Breast epithelium (tissue), 4 donors: Measurements from ENCODE around the gene FSTL3. TPM values are rescaled to one million over a fixed set of nuclear protein-coding genes. Genes with fewer than 3 reads are reported as not detected.
A peak's percentile ranks its signal among the peaks of the same experiment; 100 is the strongest.
"Not testable (repeated sequence)": the region's sequence is repeated elsewhere in the genome, so short reads cannot be mapped to it uniquely, and the experiment has no call there.

ENCODE experiments used
- DNase-seq, 2 donors: peaks; one replicate each; pipeline ENCODE4 v3.0.0-alpha.2; 2019; ENCODE audit warnings: low spot score in 2 of 2
- H3K27ac ChIP-seq, 2 donors: fragments of 200-600 bp; sonication (generic) in 1 of 2; one replicate each; pipeline ENCODE4 v1.5.1; 2016 to 2019; ENCODE audit warnings: mild to moderate bottlenecking in 1 of 2
- H3K27me3 ChIP-seq, 2 donors: fragments of 200-600 bp; sonication (generic) in 1 of 2; one replicate each; pipeline versions ENCODE4 v1.5.1 to v1.6.0; 2017 to 2019; ENCODE audit warnings: control low read depth in 1 of 2, mild to moderate bottlenecking in 1 of 2
- H3K36me3 ChIP-seq: fragments of 200-600 bp; one replicate; pipeline ENCODE4 v1.5.1; 2019
- H3K4me1 ChIP-seq, 2 donors: fragments of 200-600 bp; sonication (generic); one replicate each; pipeline ENCODE4 v1.5.1; 2016 to 2019; ENCODE audit warnings: control low read depth in 1 of 2
- H3K4me3 ChIP-seq, 3 donors: fragments of 200-600 bp; sonication (generic); 1 replicate in 2 of 3; 2 replicates in 1 of 3; pipeline ENCODE4 v1.5.1; 2016 to 2019; ENCODE audit warnings: mild to moderate bottlenecking in 3 of 3, moderate library complexity in 2 of 3
- H3K9me3 ChIP-seq, 2 donors: fragments of 200-600 bp; sonication (generic) in 1 of 2; one replicate each; pipeline ENCODE4 v1.5.1; 2016 to 2019; ENCODE audit warnings: control low read depth in 1 of 2
- POLR2A ChIP-seq: fragments of 450-650 bp; IDR thresholded peaks from one replicate; pipeline ENCODE4 v1.6.1; 2016; ENCODE audit warnings: antibody characterized with exemption, mild to moderate bottlenecking, moderate library complexity
- POLR2AphosphoS5 ChIP-seq, 3 donors: sonication (generic); formaldehyde crosslinking; IDR thresholded peaks; one replicate each; pipeline ENCODE4 v1.6.1; 2017; ENCODE audit warnings: antibody characterized with exemption in 3 of 3
- intact Hi-C: fragments of 100-400 bp; cut with DNase I; formaldehyde crosslinking; loops from one replicate; pipeline ENCODE4 v1.15.1; 2023; ENCODE audit warnings: low total_unique reads
- total RNA-seq, 3 donors: library from RNA; depleted of rRNA; stranded (reverse); fragments of >200 nt; gene quantifications; one replicate each; pipeline ENCODE4 v1.1.0, GENCODE V29; 2016
- TF ChIP-seq, protein P1 (sequence below), 3 donors: fragments of 450-650 bp; IDR thresholded peaks; one replicate each; pipeline ENCODE4 v1.5.1; 2016 to 2017; ENCODE audit warnings: antibody characterized with exemption in 3 of 3, mild to moderate bottlenecking in 3 of 3, moderate library complexity in 3 of 3

Gene FSTL3
- 100 to 1,000 TPM in 2 of 3 donors, 10 to 100 TPM in 1; 37.8 to 198 (median 111) TPM for total RNA-seq

DNA sequence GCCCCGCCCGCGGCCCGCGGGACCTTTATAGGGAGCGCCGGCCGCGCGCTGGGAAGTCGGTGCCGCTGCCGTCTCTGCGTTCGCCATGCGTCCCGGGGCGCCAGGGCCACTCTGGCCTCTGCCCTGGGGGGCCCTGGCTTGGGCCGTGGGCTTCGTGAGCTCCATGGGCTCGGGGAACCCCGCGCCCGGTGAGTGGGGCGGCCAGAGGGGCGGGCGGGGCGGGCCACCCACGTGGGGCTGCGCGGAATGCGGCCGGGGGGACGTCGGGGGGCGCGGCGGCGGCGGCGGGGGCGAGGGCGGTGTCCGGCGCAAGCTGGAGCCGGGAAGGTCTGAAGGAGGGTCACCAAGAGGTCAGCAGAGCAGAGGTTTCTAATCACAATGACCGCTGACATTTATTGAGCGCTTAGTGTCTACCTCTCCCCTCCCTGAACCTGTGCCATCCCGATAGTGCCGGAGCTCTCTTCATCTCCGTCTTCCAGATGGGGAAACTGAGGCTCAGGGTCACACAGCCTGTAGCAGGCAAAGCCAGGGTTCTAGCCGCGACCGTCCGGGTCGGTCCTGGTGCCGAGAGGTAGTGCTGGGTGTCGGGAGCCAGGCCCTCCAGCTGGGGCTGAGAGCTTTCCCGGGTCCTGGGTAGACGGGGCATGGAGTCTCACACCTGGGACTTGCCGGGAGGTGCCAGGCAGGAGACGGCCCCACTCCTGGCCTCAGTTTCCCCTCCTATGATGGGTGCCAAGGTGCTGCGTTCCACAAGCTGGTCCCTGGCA lies at the start of gene FSTL3:
Gene FSTL3 (plus strand): TSS at position 54 of the 767 bp plus-strand sequence. CDS start 32 bp downstream, at position 86.
- Histone ChIP-seq H3K4me3 (peak within 1 kb of the TSS; percentile 56 to 81 (median 63)), H3K9me3 (no peaks in the 10 kb centered on the region), H3K27me3 (no peaks in the 10 kb centered on the region), H3K36me3 (no peaks in the 10 kb centered on the region), H3K27ac (peak within 1 kb of the TSS; percentile 76 to 93), H3K4me1 (peaks cover 9 to 15% of the 10 kb centered on the region in 2 donors)
- TF ChIP-seq POLR2A = no peak
- TF ChIP-seq, protein P1, sequence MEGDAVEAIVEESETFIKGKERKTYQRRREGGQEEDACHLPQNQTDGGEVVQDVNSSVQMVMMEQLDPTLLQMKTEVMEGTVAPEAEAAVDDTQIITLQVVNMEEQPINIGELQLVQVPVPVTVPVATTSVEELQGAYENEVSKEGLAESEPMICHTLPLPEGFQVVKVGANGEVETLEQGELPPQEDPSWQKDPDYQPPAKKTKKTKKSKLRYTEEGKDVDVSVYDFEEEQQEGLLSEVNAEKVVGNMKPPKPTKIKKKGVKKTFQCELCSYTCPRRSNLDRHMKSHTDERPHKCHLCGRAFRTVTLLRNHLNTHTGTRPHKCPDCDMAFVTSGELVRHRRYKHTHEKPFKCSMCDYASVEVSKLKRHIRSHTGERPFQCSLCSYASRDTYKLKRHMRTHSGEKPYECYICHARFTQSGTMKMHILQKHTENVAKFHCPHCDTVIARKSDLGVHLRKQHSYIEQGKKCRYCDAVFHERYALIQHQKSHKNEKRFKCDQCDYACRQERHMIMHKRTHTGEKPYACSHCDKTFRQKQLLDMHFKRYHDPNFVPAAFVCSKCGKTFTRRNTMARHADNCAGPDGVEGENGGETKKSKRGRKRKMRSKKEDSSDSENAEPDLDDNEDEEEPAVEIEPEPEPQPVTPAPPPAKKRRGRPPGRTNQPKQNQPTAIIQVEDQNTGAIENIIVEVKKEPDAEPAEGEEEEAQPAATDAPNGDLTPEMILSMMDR (IDR thresholded peaks at IDR 0.05) = no peak
- peak in 2 of 3 donors; percentile 30 to 51 for TF ChIP-seq POLR2AphosphoS5 (IDR thresholded peaks at IDR 0.05)
- DNase-seq = no peak
- intact Hi-C loops = no loop called here

DNA sequence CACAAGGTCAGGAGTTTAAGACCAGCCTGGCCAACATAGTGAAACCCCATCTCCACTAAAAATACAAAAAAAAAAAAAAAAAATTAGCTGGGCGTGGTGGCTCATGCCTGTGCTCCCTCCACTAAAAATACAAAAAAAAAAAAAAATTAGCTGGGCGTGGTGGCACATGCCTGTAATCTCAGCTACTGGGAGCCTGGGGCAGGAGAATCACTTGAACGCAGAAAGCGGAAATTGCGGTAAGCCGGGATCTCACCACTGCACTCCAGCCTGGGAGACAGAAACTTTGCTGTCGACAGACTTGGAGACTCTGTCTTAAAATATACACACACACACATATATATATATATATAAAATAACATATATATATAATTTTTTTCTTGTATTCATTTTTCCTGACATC lies 49.6 kb upstream of the FSTL3 start:
- H3K4me1 ChIP-seq, intact Hi-C loops, H3K27ac ChIP-seq, H3K4me3 ChIP-seq, DNase-seq, H3K36me3 ChIP-seq, H3K27me3 ChIP-seq, H3K9me3 ChIP-seq: not testable (repeated sequence)

DNA sequence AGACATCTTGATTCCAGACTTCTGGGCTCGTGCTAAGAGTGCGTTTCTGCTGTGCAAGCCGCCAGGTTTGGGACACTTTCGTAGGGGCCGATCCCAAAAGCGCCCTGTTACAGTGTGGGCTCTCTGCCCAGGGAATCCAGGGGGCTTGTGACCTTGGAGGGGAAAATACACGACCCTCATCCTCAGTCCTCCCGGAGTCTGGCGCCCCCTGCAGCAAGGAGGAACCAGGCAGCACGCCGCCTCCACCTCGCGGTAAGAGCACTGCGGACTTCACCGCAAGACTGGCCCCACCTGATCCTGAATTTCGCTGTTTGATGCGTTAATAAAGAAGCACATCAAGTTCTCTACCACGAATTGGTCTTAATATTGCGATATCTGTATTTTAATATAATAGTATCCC lies 48.0 kb upstream of the FSTL3 start:
- Histone ChIP-seq H3K4me1 (peaks cover 0 to 13% of the 10 kb centered on the region in 2 donors), H3K9me3 (no peaks in the 10 kb centered on the region), H3K27ac (no peak overlapping the region), H3K36me3 (no peaks in the 10 kb centered on the region), H3K27me3 (no peaks in the 10 kb centered on the region), H3K4me3 (no peak overlapping the region)
- intact Hi-C loops = no loop called here
- TF ChIP-seq, protein P1 (IDR thresholded peaks at IDR 0.05) = no peak
- no peak for TF ChIP-seq POLR2AphosphoS5 (IDR thresholded peaks at IDR 0.05)
- no peak for TF ChIP-seq POLR2A
- no peak for DNase-seq

DNA sequence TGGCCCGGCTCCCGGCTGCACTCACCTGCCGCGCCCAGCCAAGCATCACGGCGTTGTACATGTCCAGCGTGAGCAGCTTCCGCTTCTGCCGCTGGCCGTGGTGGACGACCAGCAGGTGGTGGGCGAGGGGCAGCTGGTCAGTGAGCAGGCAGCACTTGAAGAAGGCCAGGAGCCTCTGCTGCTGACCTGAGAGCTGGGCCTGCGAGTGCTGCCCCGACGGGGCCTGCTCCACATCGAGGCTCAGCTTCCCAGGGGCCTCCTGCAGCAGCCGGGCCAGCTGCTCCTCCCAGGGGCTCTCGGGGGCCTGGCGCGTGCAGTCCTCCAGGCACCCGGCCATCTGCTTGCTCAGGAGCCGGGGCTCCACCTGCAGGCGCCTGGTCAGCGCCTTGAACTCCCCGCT lies 46.7 kb upstream of the FSTL3 start:
- H3K9me3 ChIP-seq, H3K27me3 ChIP-seq, intact Hi-C loops, DNase-seq, H3K27ac ChIP-seq, H3K4me3 ChIP-seq, H3K36me3 ChIP-seq: not testable (repeated sequence)
- H3K4me1 ChIP-seq = peaks cover 4 to 13% of the 10 kb centered on the region in 2 donors

DNA sequence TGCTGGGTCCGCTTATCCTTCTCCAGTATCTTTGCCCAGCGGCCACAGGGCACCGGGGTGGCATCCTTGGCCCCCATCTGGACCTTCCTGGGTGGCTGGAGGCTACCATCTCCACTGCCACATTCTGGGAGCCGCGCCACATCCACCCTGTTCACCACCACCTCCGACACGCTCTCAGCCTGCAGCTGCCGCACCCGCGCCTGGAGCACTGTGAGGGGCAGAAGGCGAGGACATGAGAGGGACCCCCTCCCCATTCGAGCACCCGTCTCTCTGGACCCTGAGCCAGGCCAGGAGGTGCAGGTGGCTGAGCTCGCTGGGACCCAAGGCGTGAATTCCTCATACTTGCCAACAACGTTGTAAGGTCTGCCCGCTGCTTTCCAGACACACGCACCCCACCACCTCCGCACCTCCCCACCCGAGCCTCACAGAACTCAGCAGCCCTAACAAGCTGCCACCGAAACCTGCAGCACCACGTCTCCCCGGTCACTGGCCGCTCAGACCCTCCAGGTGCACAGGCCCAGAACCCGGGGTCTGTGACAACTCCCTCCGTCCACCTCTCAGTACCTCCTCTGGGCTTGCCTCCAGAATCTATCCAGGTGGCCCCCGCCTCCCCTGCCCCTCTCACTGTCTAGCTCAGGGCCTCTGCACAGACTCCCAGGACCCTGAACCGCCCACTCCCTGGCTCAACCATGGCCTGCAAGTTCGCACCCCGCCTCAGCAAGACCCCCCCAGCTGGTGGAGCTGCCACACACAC lies 46.1 kb upstream of the FSTL3 start:
- intact Hi-C loops = no loop called here
- Histone ChIP-seq H3K27ac (no peak overlapping the region), H3K36me3 (no peaks in the 10 kb centered on the region), H3K4me1 (peaks cover 4 to 13% of the 10 kb centered on the region in 2 donors), H3K9me3 (no peaks in the 10 kb centered on the region), H3K4me3 (no peak overlapping the region), H3K27me3 (no peaks in the 10 kb centered on the region)
- no peak for DNase-seq
- TF ChIP-seq, protein P1 (IDR thresholded peaks at IDR 0.05) = no peak

DNA sequence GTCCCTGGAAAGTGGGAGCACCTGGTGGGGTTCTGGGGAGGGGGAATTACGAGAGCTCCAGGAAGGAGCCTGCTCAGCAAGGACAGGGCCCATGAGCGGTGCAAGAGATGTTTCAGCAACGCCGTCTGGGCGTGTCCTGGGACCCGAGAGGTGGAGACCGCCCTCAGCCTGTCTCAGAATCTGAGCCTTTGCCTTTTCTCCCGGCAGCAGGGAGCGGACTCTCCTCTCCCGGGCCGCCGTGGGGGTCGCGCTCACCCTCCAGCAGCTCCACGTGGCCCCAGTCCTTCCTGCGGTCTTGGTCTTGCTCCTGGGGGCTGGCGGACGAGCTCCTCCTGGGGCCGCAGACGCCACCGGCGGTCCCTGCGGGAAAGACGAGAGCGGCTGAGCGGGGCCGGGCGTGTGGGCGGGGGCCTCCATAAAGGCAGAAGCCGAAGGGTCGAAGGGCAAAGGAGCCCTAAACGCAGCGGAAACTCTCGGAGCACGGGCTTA lies 43.6 kb upstream of the FSTL3 start:
- Histone ChIP-seq H3K36me3 (no peaks in the 10 kb centered on the region), H3K27ac (peak overlapping the region; percentile 54 to 55), H3K27me3 (no peaks in the 10 kb centered on the region), H3K4me3 (peak overlapping the region; percentile 65 to 78 (median 69)), H3K4me1 (peaks cover 4 to 13% of the 10 kb centered on the region in 2 donors), H3K9me3 (no peaks in the 10 kb centered on the region)
- TF ChIP-seq, protein P1 (IDR thresholded peaks at IDR 0.05) = no peak
- TF ChIP-seq POLR2A = no peak
- no peak for TF ChIP-seq POLR2AphosphoS5 (IDR thresholded peaks at IDR 0.05)
- intact Hi-C loops = no loop called here
- DNase-seq = no peak
